Osteocyte (in vitro differentiated cells): ENCODE results near the gene KIF2C. TPM values are rescaled to one million over a fixed set of nuclear protein-coding genes. Genes with fewer than 3 reads are reported as not detected.

Source experiments
- DNase-seq: peaks from one replicate; pipeline ENCODE4 v3.0.0; 2021; ENCODE audit warnings: mixed read lengths; ENCODE audit not compliant: unreplicated experiment; ENCODE audit errors: extremely low spot score
- H3K27ac Mint-ChIP-seq: one replicate; pipeline ENCODE4 v1.8.0; 2021; ENCODE audit warnings: mild to moderate bottlenecking, mixed read lengths; ENCODE audit not compliant: unreplicated experiment
- H3K27me3 Mint-ChIP-seq: one replicate; pipeline ENCODE4 v1.8.0; 2021; ENCODE audit warnings: mixed read lengths; ENCODE audit not compliant: unreplicated experiment
- H3K36me3 Mint-ChIP-seq: one replicate; pipeline ENCODE4 v1.8.0; 2021; ENCODE audit warnings: mixed read lengths; ENCODE audit not compliant: unreplicated experiment
- H3K4me1 Mint-ChIP-seq: one replicate; pipeline ENCODE4 v1.8.0; 2021; ENCODE audit warnings: mixed read lengths; ENCODE audit not compliant: unreplicated experiment
- H3K4me3 Mint-ChIP-seq: one replicate; pipeline ENCODE4 v1.8.0; 2021; ENCODE audit warnings: mild to moderate bottlenecking, moderate library complexity, mixed read lengths; ENCODE audit not compliant: unreplicated experiment
- H3K9me3 Mint-ChIP-seq: one replicate; pipeline ENCODE4 v1.8.0; 2021; ENCODE audit warnings: mixed read lengths; ENCODE audit not compliant: unreplicated experiment
- total RNA-seq: library from RNA; stranded (reverse); gene quantifications from 2 replicates; pipeline ENCODE4 v1.2.1, GENCODE V29; 2021
- TF ChIP-seq, protein P1 (sequence below): fragments of 200-600 bp; sonication (generic); IDR thresholded peaks from 2 replicates; pipeline ENCODE4 v1.5.0; 2021; ENCODE audit warnings: antibody characterized with exemption, mild to moderate bottlenecking, moderate library complexity

Gene KIF2C
- total RNA-seq, 1 donor from 2014 or later, result 7.5 TPM

DNA sequence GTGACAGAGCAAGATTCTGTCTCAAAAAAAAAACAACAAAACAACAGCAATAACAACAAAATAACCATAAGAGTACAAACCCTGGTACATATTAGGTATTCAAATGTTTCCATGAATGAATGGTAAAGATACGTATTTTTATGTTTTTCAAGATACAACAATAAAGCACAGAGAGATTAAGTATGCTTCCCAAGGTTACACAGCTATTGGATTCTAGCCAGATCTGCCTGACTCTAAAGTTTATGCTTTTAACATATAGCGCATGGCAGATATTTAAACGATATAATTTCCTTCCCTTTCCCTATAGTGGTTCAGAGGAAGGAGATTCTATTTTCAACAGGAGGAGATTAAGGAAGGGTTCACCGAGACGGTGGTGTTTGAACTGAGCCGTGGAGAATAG, 34.2 kb upstream of the KIF2C start:
- no peak overlapping the region for H3K27ac Mint-ChIP-seq
- no peak overlapping the region for H3K4me3 Mint-ChIP-seq
- no peaks in the 10 kb centered on the region for H3K27me3 Mint-ChIP-seq
- no peaks in the 10 kb centered on the region for H3K36me3 Mint-ChIP-seq
- H3K4me1 Mint-ChIP-seq, result peaks cover 15% of the 10 kb centered on the region
- H3K9me3 Mint-ChIP-seq, result no peaks in the 10 kb centered on the region
- TF ChIP-seq, protein P1, sequence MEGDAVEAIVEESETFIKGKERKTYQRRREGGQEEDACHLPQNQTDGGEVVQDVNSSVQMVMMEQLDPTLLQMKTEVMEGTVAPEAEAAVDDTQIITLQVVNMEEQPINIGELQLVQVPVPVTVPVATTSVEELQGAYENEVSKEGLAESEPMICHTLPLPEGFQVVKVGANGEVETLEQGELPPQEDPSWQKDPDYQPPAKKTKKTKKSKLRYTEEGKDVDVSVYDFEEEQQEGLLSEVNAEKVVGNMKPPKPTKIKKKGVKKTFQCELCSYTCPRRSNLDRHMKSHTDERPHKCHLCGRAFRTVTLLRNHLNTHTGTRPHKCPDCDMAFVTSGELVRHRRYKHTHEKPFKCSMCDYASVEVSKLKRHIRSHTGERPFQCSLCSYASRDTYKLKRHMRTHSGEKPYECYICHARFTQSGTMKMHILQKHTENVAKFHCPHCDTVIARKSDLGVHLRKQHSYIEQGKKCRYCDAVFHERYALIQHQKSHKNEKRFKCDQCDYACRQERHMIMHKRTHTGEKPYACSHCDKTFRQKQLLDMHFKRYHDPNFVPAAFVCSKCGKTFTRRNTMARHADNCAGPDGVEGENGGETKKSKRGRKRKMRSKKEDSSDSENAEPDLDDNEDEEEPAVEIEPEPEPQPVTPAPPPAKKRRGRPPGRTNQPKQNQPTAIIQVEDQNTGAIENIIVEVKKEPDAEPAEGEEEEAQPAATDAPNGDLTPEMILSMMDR, result no peak
- DNase-seq, result no peak

DNA sequence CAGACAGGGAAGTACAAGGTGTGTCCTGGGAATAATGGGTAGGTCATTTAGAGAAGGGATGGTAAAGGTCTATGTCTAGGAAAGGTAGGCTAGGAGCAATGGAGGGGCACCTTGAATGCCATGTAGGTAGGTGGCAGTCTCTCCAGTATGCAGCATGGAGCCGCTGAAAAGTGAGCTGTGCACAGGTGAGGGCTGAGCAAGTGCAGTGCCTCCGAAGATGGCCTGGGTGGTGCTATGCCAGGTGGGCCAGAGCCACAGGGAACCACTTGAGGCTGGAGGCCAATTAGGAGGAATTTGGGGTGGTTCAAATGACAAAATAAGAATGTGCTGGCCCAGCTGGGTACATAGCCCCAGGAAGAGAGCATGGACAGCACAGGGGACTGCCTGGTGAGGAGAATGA, 33.7 kb upstream of the KIF2C start:
- TF ChIP-seq, protein P1, result no peak
- Mint-ChIP-seq H3K27ac (no peak overlapping the region), H3K9me3 (no peaks in the 10 kb centered on the region), H3K36me3 (no peaks in the 10 kb centered on the region), H3K4me1 (peaks cover 12% of the 10 kb centered on the region), H3K27me3 (peaks cover 4% of the 10 kb centered on the region), H3K4me3 (no peak overlapping the region)
- no peak for DNase-seq

DNA sequence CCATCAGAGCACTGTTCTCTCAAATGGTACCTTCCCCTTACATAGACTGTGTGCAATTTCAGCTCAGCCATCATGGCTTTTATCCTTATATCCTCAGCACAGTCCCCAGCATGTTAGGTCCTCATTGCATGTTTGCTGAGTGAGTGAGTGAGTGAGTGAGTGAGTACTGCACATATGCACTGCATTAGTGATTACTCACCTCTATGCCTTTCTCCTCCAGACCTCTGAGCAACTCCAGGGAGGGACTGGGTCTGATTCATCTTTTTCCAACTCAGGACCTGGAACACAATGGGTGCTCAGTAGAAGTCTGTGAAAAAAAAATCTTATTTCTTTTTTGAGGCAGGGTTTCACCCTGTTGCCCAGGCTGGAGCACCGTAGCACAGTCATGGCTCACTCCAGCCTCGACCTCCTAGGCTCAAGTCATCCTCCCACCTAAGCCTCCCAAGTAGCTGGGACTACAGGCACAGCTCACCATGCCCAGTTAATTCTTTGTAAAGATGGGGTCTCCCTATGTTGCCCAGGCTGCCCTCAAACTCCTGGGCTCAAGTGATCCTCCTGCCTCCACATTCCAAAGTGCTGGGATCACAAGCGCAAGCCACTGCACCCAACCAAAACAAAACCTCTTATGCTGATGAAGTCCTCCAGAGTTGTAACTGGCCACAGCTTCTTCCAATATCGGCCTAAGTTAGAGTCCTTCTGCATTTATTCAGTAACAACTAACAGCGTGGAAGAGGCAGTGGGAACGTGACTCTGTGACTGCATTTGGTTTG, 32.3 kb upstream of the KIF2C start:
- Mint-ChIP-seq H3K36me3 (no peaks in the 10 kb centered on the region), H3K27ac (no peak overlapping the region), H3K27me3 (peaks cover 15% of the 10 kb centered on the region), H3K4me3 (no peak overlapping the region), H3K9me3 (no peaks in the 10 kb centered on the region), H3K4me1 (peaks cover 12% of the 10 kb centered on the region)
- TF ChIP-seq, protein P1, result no peak
- DNase-seq, result no peak

DNA sequence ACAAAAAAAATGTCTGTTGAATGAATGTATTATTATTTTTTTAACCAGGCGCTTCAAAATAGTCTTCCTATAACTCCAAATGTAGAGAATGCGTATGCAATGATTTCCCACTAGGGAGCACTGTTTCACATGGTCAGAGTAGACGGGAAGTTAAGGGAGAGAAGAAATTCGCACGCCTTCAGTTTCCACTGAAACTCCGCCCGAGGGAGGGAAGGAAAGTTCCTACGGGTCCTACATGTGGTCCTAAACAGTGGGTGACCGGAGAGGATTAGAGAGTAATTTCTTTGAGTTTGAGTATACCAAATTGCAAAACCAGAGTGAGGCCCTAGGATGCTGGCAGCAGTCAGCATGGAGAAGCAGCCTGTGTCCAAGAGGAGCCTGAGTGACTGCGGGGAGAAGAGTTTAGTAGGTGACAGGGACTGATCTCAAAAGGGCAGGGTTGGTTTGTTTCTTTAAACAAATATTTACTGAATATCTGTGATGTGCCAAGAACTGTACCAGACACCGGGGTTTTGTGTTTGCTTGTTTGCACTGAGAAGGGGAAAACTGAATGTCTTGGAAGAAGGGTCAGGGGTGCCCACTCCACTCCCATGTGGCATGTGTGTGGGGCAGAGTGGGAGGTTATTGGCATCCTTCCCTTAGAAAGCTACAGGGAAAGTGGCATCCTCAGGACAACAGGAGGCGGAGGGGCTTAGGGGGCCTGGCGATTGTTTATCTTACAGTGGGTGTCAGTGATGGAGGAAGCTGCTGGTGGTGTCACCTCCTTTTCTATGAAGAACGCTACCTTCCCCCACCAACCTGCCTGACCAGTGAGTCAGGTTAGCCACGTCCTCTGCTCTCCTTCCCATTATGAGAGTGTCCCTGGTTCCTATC, 31.4 kb upstream of the KIF2C start:
- TF ChIP-seq, protein P1, result peak; percentile 64
- Mint-ChIP-seq H3K9me3 (no peaks in the 10 kb centered on the region), H3K36me3 (no peaks in the 10 kb centered on the region), H3K27ac (no peak overlapping the region), H3K4me1 (peaks cover 12% of the 10 kb centered on the region), H3K27me3 (peaks cover 15% of the 10 kb centered on the region), H3K4me3 (no peak overlapping the region)
- no peak for DNase-seq

DNA sequence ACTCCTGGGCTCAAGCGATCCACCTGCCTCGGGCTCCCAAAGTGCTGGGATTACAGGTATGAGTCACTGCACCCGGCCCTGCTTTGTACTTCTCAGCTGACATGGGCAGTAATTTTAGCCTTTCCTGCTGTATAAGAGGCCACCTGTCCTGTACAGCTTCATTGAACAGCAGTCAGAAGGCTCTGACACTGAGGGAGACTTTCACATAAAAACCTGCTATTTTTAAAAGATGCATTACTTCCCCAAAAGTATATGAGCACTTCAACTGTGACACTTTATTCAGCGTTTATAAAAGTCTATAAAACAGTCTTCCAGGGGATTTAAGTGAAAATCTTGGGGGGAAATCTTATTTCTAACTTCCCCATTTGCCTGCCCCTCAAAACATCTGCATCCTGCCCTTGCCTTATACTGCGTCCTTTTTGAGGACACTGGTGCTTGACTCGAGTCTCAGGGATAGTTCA, 26.3 kb upstream of the KIF2C start:
- Mint-ChIP-seq H3K4me3 (no peak overlapping the region), H3K27ac (no peak overlapping the region), H3K9me3 (no peaks in the 10 kb centered on the region), H3K36me3 (no peaks in the 10 kb centered on the region), H3K4me1 (peaks cover 2% of the 10 kb centered on the region), H3K27me3 (peaks cover 34% of the 10 kb centered on the region)
- DNase-seq, result no peak
- TF ChIP-seq, protein P1, result no peak
